Activated T-cell treated with anti-CD3 and anti-CD28 coated beads for 24 hours (primary cell): ENCODE measurements around the gene ABCG1.

Source experiments
- DNase-seq: peaks from one replicate; pipeline ENCODE4 v3.0.0-alpha.2; 2020; ENCODE audit warnings: low read depth

ABCG1 gene

GRCh38 chr21:42251654-42252324 lies 32.8 kb downstream of the ABCG1 start:
- no peak for DNase-seq

GRCh38 chr21:42252325-42252654 lies 33.4 kb downstream of the ABCG1 start:
- no peak for DNase-seq

- no peak for DNase-seq
Measured at GRCh38 chr21:42252778-42253340, 33.9 kb downstream of the ABCG1 start.

- DNase-seq = no peak
Measured at GRCh38 chr21:42253466-42253865, 34.5 kb downstream of the ABCG1 start.

- no peak for DNase-seq
Measured at GRCh38 chr21:42254083-42254482, 35.1 kb downstream of the ABCG1 start.

- DNase-seq = no peak
Measured at GRCh38 chr21:42254651-42255601, 36.0 kb downstream of the ABCG1 start.

- DNase-seq = no peak
Measured at GRCh38 chr21:42255825-42256224, 36.9 kb downstream of the ABCG1 start.

GRCh38 chr21:42256316-42256715 lies 37.4 kb downstream of the ABCG1 start:
- no peak for DNase-seq

GRCh38 chr21:42257091-42257765 lies 38.3 kb downstream of the ABCG1 start:
- no peak for DNase-seq

- DNase-seq = peak; percentile 74
Measured at GRCh38 chr21:42258150-42258884, 39.4 kb downstream of the ABCG1 start.

- no peak for DNase-seq
Measured at GRCh38 chr21:42258885-42259407, 40.0 kb downstream of the ABCG1 start.

- DNase-seq = no peak
Measured at GRCh38 chr21:42260121-42260520, 41.2 kb downstream of the ABCG1 start.

GRCh38 chr21:42261829-42262200 lies 42.9 kb downstream of the ABCG1 start:
- no peak for DNase-seq

- no peak for DNase-seq
Measured at GRCh38 chr21:42262831-42263231, 43.9 kb downstream of the ABCG1 start.

- DNase-seq = no peak
Measured at GRCh38 chr21:42263591-42264131, 44.7 kb downstream of the ABCG1 start.

- no peak for DNase-seq
Measured at GRCh38 chr21:42264245-42265195, 45.6 kb downstream of the ABCG1 start.

GRCh38 chr21:42265231-42265812 lies 46.4 kb downstream of the ABCG1 start:
- DNase-seq = no peak

GRCh38 chr21:42266971-42267556 lies 48.1 kb downstream of the ABCG1 start:
- DNase-seq = no peak

GRCh38 chr21:42269386-42269785 lies 50.4 kb downstream of the ABCG1 start:
- no peak for DNase-seq
